Measurements from ENCODE around the gene CNDP2.

Gene CNDP2

DNA sequence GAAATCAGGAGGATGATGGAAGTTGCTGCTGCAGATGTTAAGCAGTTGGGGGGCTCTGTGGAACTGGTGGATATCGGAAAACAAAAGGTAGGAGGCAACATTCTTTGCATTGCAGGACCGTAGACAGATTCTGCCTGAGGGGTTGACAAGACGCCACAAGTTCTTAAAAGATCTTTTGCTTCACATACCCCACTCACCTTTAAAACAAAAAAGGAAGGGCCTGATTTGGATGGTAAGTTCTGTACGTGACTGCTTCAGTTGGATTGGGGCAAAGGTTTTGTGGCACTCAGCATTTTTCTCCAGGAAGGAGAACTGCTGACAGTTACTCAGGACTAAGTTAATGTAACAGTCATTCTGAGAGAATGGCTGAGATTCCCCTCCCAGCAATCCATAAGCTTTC is 5.2 kb downstream of the CNDP2 start:
- DNase-seq: no peak

DNA sequence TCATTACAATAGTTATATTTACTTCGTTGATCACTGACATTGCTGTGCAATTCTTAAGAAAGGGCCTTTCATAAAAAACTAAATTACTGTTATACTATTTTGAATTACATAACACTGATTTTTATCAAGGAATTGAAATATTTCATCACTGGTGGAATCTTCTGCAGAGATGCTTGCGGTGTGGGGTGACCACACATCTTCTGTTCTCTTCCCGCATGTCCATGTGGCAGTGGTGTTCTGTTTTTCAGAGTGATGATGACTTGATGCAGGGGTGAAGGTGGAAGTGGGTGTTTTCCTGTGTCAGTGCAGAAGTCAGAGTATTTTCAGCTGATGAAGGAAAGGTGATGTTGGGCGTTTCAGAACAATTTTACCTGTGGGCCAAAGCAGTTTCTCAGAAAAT is 7.0 kb downstream of the CNDP2 start:
- DNase-seq: no peak

DNA sequence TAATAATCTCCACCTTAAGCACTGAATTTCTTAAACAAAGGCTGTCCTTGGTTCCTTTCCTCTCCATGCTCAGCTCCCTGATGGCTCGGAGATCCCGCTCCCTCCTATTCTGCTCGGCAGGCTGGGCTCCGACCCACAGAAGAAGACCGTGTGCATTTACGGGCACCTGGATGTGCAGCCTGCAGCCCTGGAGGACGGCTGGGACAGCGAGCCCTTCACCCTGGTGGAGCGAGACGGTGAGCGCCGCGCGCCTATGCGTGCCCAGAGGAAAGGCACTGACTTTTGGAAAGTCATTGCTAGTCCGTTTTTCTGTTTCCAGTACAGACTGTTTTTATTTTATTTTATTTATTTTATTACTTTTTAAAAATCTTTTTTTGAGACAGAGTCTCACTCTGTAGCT is 9.6 kb downstream of the CNDP2 start:
- DNase-seq: no peak

DNA sequence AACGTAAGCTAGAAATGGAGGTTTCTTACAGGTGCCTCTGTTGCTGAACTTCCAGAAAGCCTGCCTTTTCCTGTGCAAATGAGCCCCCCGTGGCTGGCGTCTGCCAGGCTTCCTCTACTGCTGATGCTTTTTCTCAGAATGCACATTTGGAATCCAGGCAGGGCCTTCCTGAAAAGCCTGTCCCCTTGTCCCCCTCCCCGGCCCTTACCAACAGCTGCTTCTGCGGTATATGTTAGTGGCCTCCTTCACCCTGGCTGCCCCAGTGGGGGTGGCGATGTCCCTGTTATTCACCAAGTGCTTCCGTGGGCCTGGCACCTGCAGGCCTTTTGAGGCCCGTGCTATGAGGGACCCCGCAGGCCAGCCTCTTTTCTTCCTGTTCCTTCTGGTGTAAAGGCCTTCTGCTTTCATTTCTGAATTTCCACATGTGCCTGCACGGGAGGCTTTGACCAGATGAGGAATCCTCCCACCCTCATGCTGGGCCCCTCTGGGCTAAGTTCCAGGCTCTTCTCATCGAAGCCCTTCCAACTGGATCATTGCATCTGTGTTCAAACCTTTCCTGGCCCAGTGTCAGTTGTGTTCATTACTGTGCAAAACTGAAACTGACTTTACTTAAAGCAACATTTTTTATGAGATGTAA is 10.4 kb downstream of the CNDP2 start:
- DNase-seq: no peak

DNA sequence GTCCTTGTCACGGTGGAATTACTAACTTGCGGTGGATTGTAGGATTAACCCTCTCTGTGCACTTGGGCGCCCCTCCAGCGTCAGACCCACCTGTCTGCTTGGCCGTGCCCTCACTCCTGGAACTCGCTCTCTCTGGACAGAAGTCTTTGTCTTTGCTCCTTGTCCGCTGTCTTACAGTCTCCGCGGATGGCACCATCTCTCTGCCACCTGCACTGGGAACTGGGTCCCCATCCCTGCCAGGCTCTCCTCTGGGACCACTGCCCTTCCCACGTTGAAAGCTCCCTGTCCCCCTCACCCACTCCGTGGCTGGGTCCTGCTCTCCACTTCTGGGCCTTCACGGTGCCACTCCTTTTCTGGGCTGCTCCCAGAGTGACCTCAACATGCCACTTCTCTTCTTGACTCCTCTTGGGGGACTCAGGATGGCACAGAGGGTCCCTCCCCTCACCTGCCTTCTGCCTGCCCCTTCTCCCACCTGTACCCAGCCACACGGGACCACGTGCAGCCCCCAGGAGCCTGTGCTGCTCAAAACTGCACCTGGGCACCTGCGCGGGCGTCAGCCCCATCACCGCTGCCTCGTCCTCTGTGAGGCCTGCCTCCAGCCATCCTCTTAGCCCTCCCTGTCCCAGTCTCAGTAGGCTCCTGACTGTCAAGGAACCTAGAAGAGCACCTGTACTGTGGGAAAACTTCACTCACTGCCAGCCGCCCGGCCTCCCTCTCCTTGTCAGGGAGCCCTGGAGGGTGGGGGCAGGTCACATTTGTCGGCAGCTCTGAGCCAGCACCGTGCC is 11.1 kb downstream of the CNDP2 start:
- DNase-seq: no peak

DNA sequence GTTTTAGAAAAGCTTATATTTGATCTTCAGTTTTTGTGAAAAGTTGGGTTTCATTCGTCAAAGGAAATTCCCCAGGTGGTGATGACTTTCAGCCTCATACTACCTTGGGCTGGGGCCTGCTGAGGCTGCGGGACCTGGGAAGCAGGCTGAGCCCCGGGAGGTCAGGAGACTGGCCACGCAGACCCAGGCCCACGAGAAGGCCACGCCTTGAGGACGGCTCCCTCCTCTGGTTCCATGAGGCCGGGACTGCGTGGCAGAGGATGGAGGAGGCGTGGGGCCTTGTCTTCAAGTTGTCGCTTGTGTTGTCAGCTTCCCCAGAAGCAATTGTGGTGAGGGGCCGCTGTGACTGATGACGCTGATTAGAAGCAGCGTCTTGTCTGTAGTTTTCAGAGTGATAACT is 11.8 kb downstream of the CNDP2 start:
- no peak for DNase-seq

DNA sequence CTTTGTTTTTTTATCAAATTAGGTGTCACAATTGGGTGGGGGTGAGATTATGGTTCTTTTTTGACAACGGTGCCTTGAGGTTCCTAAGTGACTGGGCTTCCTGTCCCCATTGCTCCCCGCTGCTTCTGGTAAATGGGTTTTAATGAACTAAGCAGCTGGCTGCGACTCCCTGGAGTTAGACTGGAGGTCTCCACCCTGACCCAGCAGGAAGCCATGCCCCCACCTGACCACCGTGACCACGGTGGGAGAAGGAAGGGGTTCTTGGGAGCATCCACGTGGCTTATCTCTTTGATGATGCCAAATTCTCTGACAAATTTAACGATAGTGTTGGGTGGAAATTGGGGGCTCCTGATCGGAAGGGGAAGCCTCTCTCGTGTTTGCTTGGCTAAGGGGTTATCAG is 12.2 kb downstream of the CNDP2 start:
- no peak for DNase-seq

DNA sequence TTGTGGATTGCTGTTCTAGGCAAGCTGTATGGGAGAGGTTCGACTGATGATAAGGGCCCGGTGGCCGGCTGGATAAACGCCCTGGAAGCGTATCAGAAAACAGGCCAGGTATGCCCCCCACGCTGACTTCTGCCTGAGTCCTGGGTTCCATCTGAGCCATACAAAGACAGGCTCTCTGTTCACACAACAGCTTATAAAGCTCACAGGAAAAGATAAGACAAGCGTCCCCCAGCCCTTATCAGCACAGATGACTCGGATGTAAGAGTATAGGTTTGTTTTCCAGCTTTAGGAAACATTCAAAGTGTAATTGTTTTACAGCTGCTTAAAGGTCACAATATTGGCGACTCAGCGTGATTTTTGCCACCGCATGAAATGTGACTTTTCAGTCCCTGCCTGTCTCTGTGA is 12.7 kb downstream of the CNDP2 start:
- DNase-seq: no peak

DNA sequence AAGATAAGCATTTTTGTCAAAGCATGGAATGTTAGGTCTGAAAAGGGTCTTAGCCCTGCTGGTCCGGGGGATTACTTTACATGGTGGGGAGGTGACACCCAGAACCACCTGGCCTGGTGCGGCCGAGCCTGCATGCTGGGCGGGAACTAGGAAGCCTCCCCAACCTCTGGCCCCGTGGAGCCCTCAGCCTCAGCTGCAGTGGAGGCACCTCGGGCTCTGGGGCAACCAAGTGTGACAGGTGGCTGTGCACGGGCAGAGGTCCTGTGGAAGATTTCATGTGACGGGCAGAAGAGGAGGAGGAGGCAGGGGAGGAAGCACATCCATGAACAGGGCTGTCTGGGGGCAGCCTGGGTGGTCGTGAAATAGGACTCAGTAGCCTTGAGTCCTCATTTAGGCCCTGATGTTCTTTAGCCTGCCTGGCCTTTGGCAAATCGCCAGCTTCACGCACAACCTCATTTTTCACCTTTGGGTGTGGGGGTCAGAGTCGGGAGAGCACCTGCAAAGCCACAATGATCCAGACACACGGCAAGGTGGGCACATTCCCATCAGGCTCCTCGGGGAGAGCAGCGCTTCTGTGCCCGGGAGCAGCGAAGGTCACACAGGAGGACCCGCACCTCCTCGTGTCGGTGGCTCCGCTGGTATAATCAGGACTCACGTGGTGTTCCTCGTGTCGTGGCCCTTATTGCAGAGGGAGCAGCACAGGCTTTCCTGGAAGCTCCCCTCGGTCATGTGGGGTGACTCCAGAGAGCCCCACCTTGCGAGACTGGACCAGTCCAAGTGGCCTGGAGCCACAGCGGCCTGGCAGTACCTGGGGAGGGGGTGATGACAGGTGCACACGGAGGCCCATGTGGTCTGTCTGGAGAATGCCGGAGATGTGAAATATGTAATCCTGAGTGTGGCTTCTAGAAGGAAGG is 13.9 kb downstream of the CNDP2 start:
- DNase-seq: no peak

DNA sequence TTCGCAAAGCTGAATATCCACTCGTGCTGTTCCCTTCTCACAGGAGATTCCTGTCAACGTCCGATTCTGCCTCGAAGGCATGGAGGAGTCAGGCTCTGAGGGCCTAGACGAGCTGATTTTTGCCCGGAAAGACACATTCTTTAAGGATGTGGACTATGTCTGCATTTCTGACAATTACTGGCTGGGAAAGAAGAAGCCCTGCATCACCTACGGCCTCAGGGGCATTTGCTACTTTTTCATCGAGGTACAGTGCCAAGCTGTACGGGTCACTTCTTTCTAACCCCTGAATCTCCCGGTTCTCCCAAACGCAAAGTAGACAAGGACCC is 14.6 kb downstream of the CNDP2 start:
- DNase-seq: no peak

DNA sequence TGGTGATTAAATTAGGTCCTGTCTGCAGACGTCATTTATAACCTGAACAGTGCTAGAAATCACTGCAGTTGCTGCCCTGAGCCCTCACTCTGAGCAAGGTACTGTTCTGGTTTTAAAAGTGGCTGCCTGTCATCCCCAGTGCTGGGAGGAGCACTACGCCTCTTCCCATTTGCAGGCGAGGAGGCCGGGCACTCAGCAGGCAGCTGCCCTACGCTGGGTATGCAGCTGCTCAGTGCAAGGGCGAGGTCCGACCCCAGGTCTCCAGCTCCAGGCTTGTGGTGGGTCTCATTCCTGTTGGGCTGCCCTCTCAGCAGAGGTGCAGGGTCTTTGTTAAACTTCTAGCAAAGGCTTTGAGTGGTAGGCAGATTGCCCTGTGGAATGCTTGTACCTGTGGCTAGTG is 15.7 kb downstream of the CNDP2 start:
- DNase-seq: no peak

DNA sequence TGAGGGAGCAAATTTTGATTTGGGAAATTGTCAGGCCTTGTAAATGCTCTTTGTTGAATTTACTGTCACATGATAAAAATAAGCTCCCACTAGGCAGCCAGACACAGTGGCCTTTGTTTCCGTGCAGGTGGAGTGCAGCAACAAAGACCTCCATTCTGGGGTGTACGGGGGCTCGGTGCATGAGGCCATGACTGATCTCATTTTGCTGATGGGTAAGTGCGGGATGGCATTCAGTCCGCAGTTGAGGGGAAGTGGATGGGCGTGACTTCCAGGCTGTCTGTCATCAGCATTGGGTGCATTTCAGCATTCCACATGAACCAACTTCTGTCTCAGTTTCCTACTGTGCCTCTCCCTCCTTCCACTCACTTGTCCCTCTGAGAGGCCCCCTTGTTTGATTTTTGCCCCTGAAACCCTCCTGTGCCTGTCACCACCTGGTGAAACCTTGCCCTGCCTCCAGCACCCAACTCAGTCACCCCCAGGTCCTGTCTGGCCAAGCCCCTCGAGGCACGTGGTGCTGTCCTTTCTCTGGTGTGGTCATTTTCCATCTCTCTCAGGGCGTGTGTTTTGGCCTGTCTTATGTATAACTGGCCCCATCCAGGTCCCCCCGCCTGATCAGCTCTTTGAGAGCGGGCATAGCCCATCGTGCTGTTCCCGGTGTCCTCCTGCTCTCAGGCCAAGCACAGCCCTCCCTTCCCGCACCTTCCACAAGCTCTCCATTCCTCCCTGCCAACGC is 16.3 kb downstream of the CNDP2 start:
- DNase-seq: no peak

DNA sequence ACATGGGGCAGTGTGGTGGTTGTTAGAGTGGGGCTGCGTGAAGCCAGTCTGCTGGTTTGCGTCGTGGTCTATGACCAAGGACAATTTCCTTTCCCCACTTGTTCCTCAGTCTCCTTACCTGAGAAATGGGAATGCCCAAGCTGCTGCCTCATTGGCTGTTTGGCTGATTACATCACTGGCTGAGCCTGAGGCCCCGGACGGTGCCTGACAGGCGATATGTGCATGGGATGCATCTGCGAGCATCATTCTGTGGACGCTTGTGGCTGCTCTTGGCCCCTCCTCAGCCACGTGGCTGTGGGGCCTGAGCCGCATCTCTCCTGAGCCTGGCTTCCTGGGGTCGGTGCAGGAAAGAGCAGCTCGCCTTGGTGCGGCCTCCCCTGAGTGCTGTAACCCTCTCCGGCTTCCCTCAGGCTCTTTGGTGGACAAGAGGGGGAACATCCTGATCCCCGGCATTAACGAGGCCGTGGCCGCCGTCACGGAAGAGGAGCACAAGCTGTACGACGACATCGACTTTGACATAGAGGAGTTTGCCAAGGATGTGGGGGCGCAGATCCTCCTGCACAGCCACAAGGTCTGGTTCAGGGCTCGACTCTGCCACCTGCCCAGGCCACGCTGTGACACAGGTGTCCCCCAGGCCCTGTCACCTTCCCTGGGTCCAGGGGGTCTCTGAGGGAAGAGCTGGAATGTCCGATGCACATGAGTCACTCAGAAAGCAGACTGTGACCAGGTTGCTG is 17.2 kb downstream of the CNDP2 start:
- no peak for DNase-seq

DNA sequence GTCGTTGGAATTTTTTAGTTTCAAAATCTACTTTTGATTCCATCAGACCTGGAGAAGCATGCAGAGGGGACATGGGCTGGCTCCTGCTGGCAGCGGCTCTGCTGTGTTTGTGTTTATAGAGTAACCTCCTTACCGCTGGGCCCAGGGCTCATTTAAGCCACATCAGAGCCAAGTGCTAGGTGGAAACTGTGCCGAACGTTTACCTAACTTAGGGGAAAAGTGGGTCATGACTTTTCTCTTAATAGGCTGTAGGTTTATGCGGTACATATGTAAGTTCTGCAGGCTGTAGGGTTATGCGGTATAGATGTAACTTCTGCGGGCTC is 17.7 kb downstream of the CNDP2 start:
- no peak for DNase-seq

DNA sequence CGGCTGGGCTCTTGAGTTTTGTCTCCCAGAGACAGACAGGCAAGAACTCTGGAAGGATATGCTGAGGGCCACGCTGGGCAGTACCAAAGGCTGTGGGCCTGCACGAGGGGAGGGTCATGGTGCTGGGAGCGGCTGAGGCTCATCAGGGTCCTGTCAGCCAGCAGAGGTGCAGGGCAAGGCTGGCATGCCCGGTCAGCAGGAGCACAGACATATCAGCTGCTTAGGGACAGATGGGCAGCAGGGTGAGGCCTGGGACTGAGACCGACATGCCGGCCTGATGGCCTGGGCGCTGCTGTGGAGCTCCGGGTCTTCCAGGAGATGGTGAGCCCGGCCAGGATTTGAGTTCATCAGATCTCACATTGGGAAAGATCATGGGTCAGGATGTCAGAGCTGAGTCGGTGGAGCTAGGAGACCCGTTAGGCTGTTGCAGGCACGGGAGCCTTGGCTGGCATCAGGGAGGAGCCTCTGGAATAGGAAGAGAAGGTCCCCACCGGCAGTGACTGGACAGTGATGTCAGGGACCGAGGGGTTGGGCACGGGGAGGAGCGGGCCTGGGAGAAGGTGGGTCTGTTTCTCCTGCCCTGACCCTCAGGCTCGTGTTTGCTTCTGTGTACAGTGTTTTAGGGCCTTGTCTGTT is 18.8 kb downstream of the CNDP2 start:
- no peak for DNase-seq

DNA sequence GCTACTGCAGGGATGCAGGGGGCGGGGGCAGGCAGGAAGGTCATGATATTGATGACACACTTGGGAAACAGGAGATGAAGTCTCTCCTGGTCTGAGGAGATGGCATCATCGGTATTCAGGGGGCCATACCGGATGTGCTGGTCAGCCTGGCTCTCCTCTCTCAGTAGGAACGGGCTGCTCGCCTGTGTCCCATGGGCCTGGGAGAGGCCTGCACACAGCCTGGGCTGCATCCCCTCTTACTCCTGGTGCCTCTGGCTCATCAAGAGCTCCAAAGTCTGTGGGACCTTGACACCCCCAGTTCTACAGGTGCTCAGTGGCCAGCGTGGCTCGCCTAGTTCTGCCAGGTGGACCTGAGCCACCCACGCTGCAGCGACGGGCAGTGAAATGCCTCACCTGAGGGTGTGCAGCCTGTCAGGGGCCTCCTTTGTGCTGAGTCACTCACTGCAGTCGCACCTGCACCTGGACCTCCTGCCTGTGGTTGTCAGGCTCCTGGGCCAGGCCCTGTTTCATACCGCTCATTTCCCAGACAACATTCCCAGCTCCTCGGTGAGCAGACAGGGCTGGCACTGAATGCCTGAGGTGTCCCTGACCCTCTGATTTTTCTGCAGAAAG is 19.6 kb downstream of the CNDP2 start:
- DNase-seq: no peak

DNA sequence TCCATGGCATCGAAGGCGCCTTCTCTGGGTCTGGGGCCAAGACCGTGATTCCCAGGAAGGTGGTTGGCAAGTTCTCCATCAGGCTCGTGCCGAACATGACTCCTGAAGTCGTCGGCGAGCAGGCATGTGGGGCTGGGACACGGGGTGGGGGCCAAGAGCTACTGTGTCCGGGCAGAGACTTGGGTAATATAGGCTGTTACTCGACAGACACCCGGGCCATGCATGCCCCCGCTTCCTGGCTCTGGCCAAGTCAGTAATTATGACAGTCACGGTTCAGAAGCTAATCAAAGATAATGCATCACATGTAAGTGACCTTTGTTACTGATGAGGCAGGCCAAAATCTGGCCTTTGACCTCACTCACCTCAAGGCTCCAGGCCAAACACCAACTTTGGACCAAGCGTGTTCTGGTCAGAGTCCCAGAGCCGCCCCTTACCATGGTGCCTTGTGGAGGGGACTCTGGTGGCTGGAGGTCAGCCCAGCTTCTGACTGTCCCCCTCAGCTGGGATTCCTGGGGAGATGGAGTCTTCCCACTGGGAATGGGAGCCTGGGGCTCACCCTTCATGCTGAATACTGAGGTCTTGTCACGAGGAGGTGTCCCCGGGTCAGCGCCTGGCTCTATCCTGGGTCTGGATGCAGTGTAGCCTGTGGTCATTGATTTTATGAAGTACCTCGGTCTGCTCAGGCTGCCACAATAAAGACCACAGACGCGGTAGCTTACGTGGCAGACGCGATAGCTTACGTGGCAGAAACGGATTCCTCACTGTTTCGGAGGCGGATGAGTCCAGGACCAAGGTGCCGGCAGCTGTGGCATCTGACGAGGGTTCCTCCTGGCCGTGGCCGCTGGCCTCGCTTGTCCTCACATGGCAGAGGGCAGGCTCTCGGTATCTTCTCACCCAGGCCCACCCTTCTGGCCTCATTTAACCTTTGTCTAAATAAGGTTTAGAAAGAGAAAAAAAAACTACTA is 20.4 kb downstream of the CNDP2 start:
- no peak for DNase-seq

DNA sequence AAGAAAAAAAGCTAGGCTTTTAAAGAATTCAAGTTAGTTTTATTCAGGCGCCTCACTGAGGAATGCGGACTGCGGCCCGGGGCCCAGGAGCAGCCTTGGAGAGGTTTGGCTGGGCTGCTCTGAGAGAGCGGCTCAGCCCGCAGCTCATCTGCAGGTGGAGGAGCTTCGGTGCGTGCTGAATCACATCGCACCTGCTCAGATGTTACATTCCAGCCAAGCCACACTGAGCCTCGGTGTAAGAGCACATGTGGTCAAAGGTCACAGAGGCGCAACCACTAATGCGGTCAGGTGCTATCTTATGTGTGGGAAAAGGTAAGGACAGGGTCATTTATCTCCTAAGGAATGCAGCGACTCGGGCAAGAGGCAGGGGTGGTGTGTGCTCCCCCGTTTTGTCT is 21.1 kb downstream of the CNDP2 start:
- DNase-seq: no peak

DNA sequence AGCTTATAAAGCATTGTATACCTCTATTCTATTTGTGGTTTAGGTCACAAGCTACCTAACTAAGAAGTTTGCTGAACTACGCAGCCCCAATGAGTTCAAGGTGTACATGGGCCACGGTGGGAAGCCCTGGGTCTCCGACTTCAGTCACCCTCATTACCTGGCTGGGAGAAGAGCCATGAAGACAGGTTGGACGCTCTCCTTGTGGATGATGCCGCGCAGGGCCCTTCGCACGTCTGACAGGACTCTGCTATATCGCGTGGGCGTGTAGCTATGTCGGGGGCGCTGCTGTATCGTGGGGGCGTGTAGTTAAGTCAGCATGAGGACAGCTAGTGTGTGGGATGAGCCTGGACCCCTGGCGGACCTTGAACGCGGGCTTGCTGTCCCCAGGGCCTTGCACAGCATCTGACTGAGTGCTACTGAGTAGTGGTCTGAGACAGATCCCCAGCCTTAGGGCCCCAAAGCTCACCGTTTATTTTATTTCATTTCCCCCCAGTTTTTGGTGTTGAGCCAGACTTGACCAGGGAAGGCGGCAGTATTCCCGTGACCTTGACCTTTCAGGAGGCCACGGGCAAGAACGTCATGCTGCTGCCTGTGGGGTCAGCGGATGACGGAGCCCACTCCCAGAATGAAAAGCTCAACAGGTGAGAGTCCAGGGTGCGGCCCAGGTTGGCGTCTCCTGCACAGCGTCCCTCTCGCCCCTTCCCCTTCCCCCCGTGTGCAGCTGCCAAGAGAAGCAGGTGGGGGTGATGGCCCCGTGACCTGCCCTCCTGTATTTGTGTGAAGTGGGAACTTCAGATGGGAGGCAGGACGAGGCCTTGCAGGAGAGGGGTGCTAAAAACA is 22.5 kb downstream of the CNDP2 start:
- DNase-seq: no peak

All from activated gamma-delta T cell treated with Interleukin-2 at 50 U/mL for 16 hours (primary cell).